H9 (cell line): Measurements from ENCODE around the gene HSF2. TPM values are rescaled to one million over a fixed set of nuclear protein-coding genes. Genes with fewer than 3 reads are reported as not detected.

Source experiments
- DNase-seq: peaks from one replicate; pipeline ENCODE4 v3.0.0-alpha.2; 2017
- H2AFZ ChIP-seq: one replicate; pipeline ENCODE4 v1.6.1; 2013; ENCODE audit warnings: mild to moderate bottlenecking, low read length, control low read depth, moderate library complexity
- H2AK5ac ChIP-seq: 2 replicates; pipeline ENCODE4 v1.6.1; 2013; ENCODE audit warnings: low read length, control low read depth, mixed read lengths; ENCODE audit not compliant: insufficient read length
- H2BK120ac ChIP-seq: one replicate; pipeline ENCODE4 v1.6.1; 2013; ENCODE audit warnings: low read depth, mild to moderate bottlenecking, low read length, control low read depth, inconsistent platforms; ENCODE audit not compliant: poor library complexity, severe bottlenecking
- H2BK12ac ChIP-seq: 2 replicates; pipeline ENCODE4 v1.6.1; 2013; ENCODE audit warnings: low read length, control low read depth, mixed read lengths, low read depth; ENCODE audit not compliant: insufficient read length
- H2BK15ac ChIP-seq: 2 replicates; pipeline ENCODE4 v1.6.1; 2013; ENCODE audit warnings: low read depth, low read length, control low read depth
- H2BK20ac ChIP-seq: one replicate; pipeline ENCODE4 v1.6.1; 2013; ENCODE audit warnings: low read depth, mild to moderate bottlenecking, low read length, control low read depth, inconsistent platforms; ENCODE audit not compliant: poor library complexity, severe bottlenecking
- H2BK5ac ChIP-seq: 2 replicates; pipeline ENCODE4 v1.6.1; 2013; ENCODE audit warnings: low read length, control low read depth, mixed read lengths; ENCODE audit not compliant: insufficient read length
- H3K14ac ChIP-seq: 2 replicates; pipeline ENCODE4 v1.6.1; 2013; ENCODE audit warnings: low read length, control low read depth; ENCODE audit not compliant: insufficient read depth
- H3K18ac ChIP-seq: 2 replicates; pipeline ENCODE4 v1.6.1; 2013; ENCODE audit warnings: low read depth, mild to moderate bottlenecking, mixed read lengths, low read length, control low read depth; ENCODE audit not compliant: insufficient read length
- H3K23ac ChIP-seq: 2 replicates; pipeline ENCODE4 v1.6.1; 2013; ENCODE audit warnings: low read length, control low read depth, mixed read lengths, low read depth; ENCODE audit not compliant: insufficient read length
- H3K23me2 ChIP-seq: 2 replicates; pipeline ENCODE4 v1.6.1; 2013; ENCODE audit warnings: low read depth, mild to moderate bottlenecking, mixed read lengths, low read length, control low read depth; ENCODE audit not compliant: insufficient read length, poor library complexity, severe bottlenecking
- H3K27ac ChIP-seq: 2 replicates; pipeline ENCODE4 v1.5.1; 2013; ENCODE audit warnings: low read length, control low read depth, mixed read lengths, low read depth; ENCODE audit not compliant: insufficient read length
- H3K27me3 ChIP-seq: 2 replicates; pipeline ENCODE4 v1.6.1; 2013; ENCODE audit warnings: low read length, control low read depth, inconsistent platforms; ENCODE audit not compliant: insufficient read depth
- H3K4ac ChIP-seq: 2 replicates; pipeline ENCODE4 v1.6.1; 2013; ENCODE audit warnings: low read depth, mild to moderate bottlenecking, control low read depth, inconsistent platforms, low read length, moderate library complexity
- H3K4me1 ChIP-seq: 2 replicates; pipeline ENCODE4 v1.6.1; 2013; ENCODE audit warnings: low read length, control low read depth, inconsistent platforms; ENCODE audit not compliant: insufficient read depth
- H3K4me2 ChIP-seq: 2 replicates; pipeline ENCODE4 v1.6.1; 2013; ENCODE audit warnings: low read length, control low read depth, mixed read lengths; ENCODE audit not compliant: insufficient read length, insufficient read depth
- H3K56ac ChIP-seq: 2 replicates; pipeline ENCODE4 v1.6.1; 2013; ENCODE audit warnings: low read depth, mild to moderate bottlenecking, mixed read lengths, low read length, control low read depth; ENCODE audit not compliant: insufficient read length
- H3K79me1 ChIP-seq: 2 replicates; pipeline ENCODE4 v1.6.1; 2013; ENCODE audit warnings: low read depth, mild to moderate bottlenecking, moderate library complexity, low read length, control low read depth, inconsistent platforms; ENCODE audit not compliant: insufficient read depth, poor library complexity, severe bottlenecking
- H3K79me2 ChIP-seq: 2 replicates; pipeline ENCODE4 v1.6.1; 2013; ENCODE audit warnings: low read length, control low read depth, inconsistent platforms; ENCODE audit not compliant: insufficient read depth
- H3K9ac ChIP-seq: 2 replicates; pipeline ENCODE4 v1.6.1; 2013; ENCODE audit warnings: low read length, control low read depth, mixed read lengths; ENCODE audit not compliant: insufficient read length; ENCODE audit errors: extremely low read depth
- H3K9me3 ChIP-seq: one replicate; pipeline ENCODE4 v1.6.1; 2013; ENCODE audit warnings: low read depth, low read length, inconsistent platforms; ENCODE audit not compliant: control insufficient read depth
- H3T11ph ChIP-seq: one replicate; pipeline ENCODE4 v1.6.1; 2013; ENCODE audit warnings: mild to moderate bottlenecking, low read length, control low read depth, inconsistent platforms
- H4K20me1 ChIP-seq: one replicate; pipeline ENCODE4 v1.6.1; 2013; ENCODE audit not compliant: control insufficient read depth, insufficient read length, insufficient read depth
- H4K5ac ChIP-seq: 2 replicates; pipeline ENCODE4 v1.6.1; 2013; ENCODE audit warnings: low read depth, mild to moderate bottlenecking, mixed read lengths, low read length, control low read depth; ENCODE audit not compliant: insufficient read length
- H4K8ac ChIP-seq: replicated peaks from 2 replicates; pipeline ENCODE4 v1.6.1; 2013; ENCODE audit warnings: low read length, control low read depth, mixed read lengths, low read depth; ENCODE audit not compliant: insufficient read length
- H4K91ac ChIP-seq: 2 replicates; pipeline ENCODE4 v1.6.1; 2013; ENCODE audit warnings: low read depth, mild to moderate bottlenecking, moderate library complexity, mixed read lengths, low read length, control low read depth; ENCODE audit not compliant: insufficient read length
- H3K27ac Mint-ChIP-seq, 3 experiments: 2 replicates in 2 of 3; 3 replicates in 1 of 3; pipeline ENCODE4 v1.8.0; 2020 to 2021; ENCODE audit warnings: mixed read lengths in 3 of 3, mild to moderate bottlenecking in 1 of 3, moderate library complexity in 1 of 3
- H3K27me3 Mint-ChIP-seq: 2 replicates; pipeline ENCODE4 v1.8.0; 2021; ENCODE audit warnings: low read depth, mild to moderate bottlenecking, moderate library complexity, mixed read lengths
- H3K36me3 Mint-ChIP-seq, 3 experiments: 2 replicates in 2 of 3; 3 replicates in 1 of 3; pipeline ENCODE4 v1.8.0; 2020 to 2021; ENCODE audit warnings: low read depth in 3 of 3, mixed read lengths in 3 of 3; ENCODE audit not compliant: insufficient read depth in 1 of 3
- H3K4me1 Mint-ChIP-seq, 2 experiments: 2 replicates each; pipeline ENCODE4 v1.8.0; 2020; ENCODE audit warnings: mixed read lengths in 2 of 2
- H3K4me3 Mint-ChIP-seq, 2 experiments: 2 replicates in 1 of 2; 3 replicates in 1 of 2; pipeline ENCODE4 v1.8.0; 2020 to 2021; ENCODE audit warnings: mild to moderate bottlenecking in 2 of 2, mixed read lengths in 2 of 2, moderate library complexity in 1 of 2
- H3K9me3 Mint-ChIP-seq, 2 experiments: 2 replicates in 1 of 2; 3 replicates in 1 of 2; pipeline ENCODE4 v1.8.0; 2020; ENCODE audit warnings: mild to moderate bottlenecking in 2 of 2, mixed read lengths in 2 of 2, moderate library complexity in 1 of 2
- WGBS: extraction: QIAGEN DNeasy Blood & Tissue Kit; methylation state at CpG from one replicate; pipeline ENCODE4 v1.1.7; 2013; ENCODE audit warnings: missing lambda C conversion rate, low lambda C conversion rate, mixed read lengths; ENCODE audit not compliant: insufficient read length; ENCODE audit errors: extremely low coverage; 5-methylcytosine and 5-hydroxymethylcytosine counted together
- total RNA-seq: library from RNA; stranded (reverse); gene quantifications from 2 replicates; pipeline ENCODE4 v1.2.1, GENCODE V29; 2021
- TF ChIP-seq, protein P1 (sequence below): fragments of 200-600 bp; sonication (generic); conservative IDR thresholded peaks from 3 replicates; pipeline ENCODE4 v1.8.0; 2021; ENCODE audit warnings: antibody characterized with exemption, mild to moderate bottlenecking

Gene HSF2
- total RNA-seq, 1 experiment from 2014 or later = 14.6 TPM

DNA sequence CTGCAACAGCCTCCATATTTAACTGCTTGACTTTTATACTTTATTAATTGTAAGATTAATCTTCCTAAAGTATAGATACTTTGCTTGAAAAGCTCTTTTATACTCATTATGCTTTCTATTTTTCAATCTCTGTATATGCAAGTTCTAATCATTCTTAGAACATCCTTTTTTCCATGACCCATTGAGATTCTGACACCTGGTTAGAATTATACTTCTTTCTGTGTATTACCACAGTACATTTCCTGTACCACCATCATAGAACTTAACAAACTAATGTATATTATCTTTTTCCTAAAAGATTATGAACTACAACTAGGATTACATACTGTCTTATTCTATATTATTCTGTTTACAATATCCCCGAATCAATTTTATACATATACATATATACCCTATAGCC is 58.6 kb downstream of the HSF2 start:
- no peaks in the 10 kb centered on the region for H3K27me3 Mint-ChIP-seq
- H3K4me1 ChIP-seq = no peaks in the 10 kb centered on the region
- no peak overlapping the region for H3K9ac ChIP-seq
- peaks cover 4% of the 10 kb centered on the region for H3K79me1 ChIP-seq
- no peak overlapping the region for H2AK5ac ChIP-seq
- no peaks in the 10 kb centered on the region for H4K20me1 ChIP-seq
- H3K14ac ChIP-seq = no peak overlapping the region
- no peak overlapping the region for H3K18ac ChIP-seq
- H3K56ac ChIP-seq = no peak overlapping the region
- no peak overlapping the region for H2BK5ac ChIP-seq
- no peak overlapping the region for H3K4me2 ChIP-seq
- DNase-seq = no peak
- no peaks in the 10 kb centered on the region for H3K9me3 Mint-ChIP-seq
- H3K4ac ChIP-seq = no peak overlapping the region
- peaks cover 0 to 23% of the 10 kb centered on the region in 2 experiments; a peak in 3 of 4 replicates for H3K4me1 Mint-ChIP-seq
- no peak overlapping the region for H3T11ph ChIP-seq
- H2AFZ ChIP-seq = no peak overlapping the region
- TF ChIP-seq, protein P1, sequence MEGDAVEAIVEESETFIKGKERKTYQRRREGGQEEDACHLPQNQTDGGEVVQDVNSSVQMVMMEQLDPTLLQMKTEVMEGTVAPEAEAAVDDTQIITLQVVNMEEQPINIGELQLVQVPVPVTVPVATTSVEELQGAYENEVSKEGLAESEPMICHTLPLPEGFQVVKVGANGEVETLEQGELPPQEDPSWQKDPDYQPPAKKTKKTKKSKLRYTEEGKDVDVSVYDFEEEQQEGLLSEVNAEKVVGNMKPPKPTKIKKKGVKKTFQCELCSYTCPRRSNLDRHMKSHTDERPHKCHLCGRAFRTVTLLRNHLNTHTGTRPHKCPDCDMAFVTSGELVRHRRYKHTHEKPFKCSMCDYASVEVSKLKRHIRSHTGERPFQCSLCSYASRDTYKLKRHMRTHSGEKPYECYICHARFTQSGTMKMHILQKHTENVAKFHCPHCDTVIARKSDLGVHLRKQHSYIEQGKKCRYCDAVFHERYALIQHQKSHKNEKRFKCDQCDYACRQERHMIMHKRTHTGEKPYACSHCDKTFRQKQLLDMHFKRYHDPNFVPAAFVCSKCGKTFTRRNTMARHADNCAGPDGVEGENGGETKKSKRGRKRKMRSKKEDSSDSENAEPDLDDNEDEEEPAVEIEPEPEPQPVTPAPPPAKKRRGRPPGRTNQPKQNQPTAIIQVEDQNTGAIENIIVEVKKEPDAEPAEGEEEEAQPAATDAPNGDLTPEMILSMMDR = no peak
- no peak overlapping the region for H2BK12ac ChIP-seq
- no peaks in the 10 kb centered on the region for H3K27me3 ChIP-seq
- H3K4me3 Mint-ChIP-seq = no peak overlapping the region
- no peaks in the 10 kb centered on the region for H3K9me3 ChIP-seq
- no peaks in the 10 kb centered on the region for H3K23me2 ChIP-seq
- no peak overlapping the region for H4K91ac ChIP-seq
- H4K5ac ChIP-seq = no peak overlapping the region
- no peak overlapping the region for H3K27ac ChIP-seq
- no peak overlapping the region for H2BK120ac ChIP-seq
- no peak overlapping the region for H4K8ac ChIP-seq
- H3K27ac Mint-ChIP-seq = no peak overlapping the region
- H2BK15ac ChIP-seq = no peak overlapping the region
- H3K36me3 Mint-ChIP-seq = peaks cover 8 to 35% (median 22%) of the 10 kb centered on the region in 3 experiments; a peak in 6 of 7 replicates
- H2BK20ac ChIP-seq = no peak overlapping the region
- 100% methylated on average over 1 of the region's 1 CpG for WGBS
- no peak overlapping the region for H3K23ac ChIP-seq
- H3K79me2 ChIP-seq = peaks cover 3% of the 10 kb centered on the region; the same call in 1 of the 2 replicates
